DND-41 (cell line): ENCODE data around the gene VRTN.

Source experiments
- ATAC-seq: fragments of 200-7000 bp; cut with Tn5 transposase; 3 replicates; pipeline ENCODE4 v1.9.1; 2021; ENCODE audit warnings: low read depth; ENCODE audit not compliant: insufficient read depth
- DNase-seq: peaks from one replicate; pipeline ENCODE4 v3.0.0-alpha.2; 2020
- H2AFZ ChIP-seq: 2 replicates; pipeline ENCODE4 v1.6.0; 2012; ENCODE audit warnings: low read depth, low read length
- H3K27ac ChIP-seq: 2 replicates; pipeline ENCODE4 v1.5.1; 2012; ENCODE audit warnings: low read length, inconsistent platforms
- H3K27me3 ChIP-seq: fragments of 200-600 bp; sonication (generic); 2 replicates; pipeline ENCODE4 v1.6.0; 2012; ENCODE audit warnings: low read length, mild to moderate bottlenecking, inconsistent platforms; ENCODE audit not compliant: insufficient read depth, poor library complexity
- H3K36me3 ChIP-seq: 2 replicates; pipeline ENCODE4 v1.5.1; 2012; ENCODE audit warnings: low read length, inconsistent platforms; ENCODE audit not compliant: insufficient read depth
- H3K4me1 ChIP-seq: 2 replicates; pipeline ENCODE4 v1.5.1; 2012; ENCODE audit warnings: mild to moderate bottlenecking, low read length; ENCODE audit not compliant: insufficient read depth
- H3K4me2 ChIP-seq: 2 replicates; pipeline ENCODE4 v1.6.0; 2012; ENCODE audit warnings: mild to moderate bottlenecking, moderate library complexity, low read length, inconsistent platforms; ENCODE audit not compliant: insufficient read depth
- H3K4me3 ChIP-seq, 2 experiments: fragments of 200-600 bp in 1 of 2; shearing (Covaris generic) in 1 of 2; 2 replicates each; pipeline ENCODE4 v1.5.1; 2012 to 2016; ENCODE audit warnings: inconsistent platforms in 2 of 2, low read length in 2 of 2, mild to moderate bottlenecking in 2 of 2, low read depth in 1 of 2, moderate library complexity in 1 of 2
- H3K79me2 ChIP-seq: 2 replicates; pipeline ENCODE4 v1.6.0; 2012; ENCODE audit warnings: low read length, inconsistent platforms; ENCODE audit not compliant: insufficient read depth
- H3K9ac ChIP-seq: 2 replicates; pipeline ENCODE4 v1.6.0; 2012; ENCODE audit warnings: low read depth, mild to moderate bottlenecking, inconsistent platforms, low read length, moderate library complexity
- H3K9me3 ChIP-seq: 2 replicates; pipeline ENCODE4 v1.5.1; 2012; ENCODE audit warnings: low read length, moderate library complexity, mild to moderate bottlenecking, inconsistent platforms; ENCODE audit not compliant: insufficient read depth, severe bottlenecking
- H4K20me1 ChIP-seq: 2 replicates; pipeline ENCODE4 v1.6.0; 2012; ENCODE audit warnings: low read length; ENCODE audit not compliant: insufficient read depth
- EZH2 ChIP-seq: IDR thresholded peaks from 3 replicates; pipeline ENCODE4 v1.6.1; 2012; ENCODE audit warnings: borderline replicate concordance, low read depth, mild to moderate bottlenecking, moderate library complexity, low read length, inconsistent platforms; ENCODE audit not compliant: severe bottlenecking
- TF ChIP-seq, protein P1 (sequence below): IDR thresholded peaks from 2 replicates; pipeline ENCODE4 v1.5.1; 2012; ENCODE audit warnings: borderline replicate concordance, low read length, moderate library complexity, mild to moderate bottlenecking; ENCODE audit not compliant: poor library complexity, severe bottlenecking; ENCODE audit errors: extremely low read depth

The VRTN gene

DNA sequence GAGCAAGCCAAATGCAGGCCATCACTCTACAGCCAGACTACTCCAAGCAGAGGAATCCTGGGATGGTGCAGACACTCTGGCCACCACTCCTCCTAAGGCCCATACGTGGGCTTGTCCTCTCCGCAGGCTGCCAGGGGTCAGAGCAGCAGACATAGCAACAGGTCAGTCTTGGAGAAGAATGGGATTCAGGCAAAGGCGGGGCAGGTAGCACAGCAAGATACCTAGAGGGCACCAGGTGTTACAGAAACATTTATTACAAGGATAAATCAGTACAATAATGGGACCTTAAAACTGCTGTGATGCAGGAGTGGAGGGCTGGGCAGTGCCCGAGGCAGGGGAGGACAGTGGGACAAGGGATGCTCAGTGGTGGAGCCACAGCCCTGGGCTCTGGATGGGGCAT lies 57.4 kb downstream of the VRTN start:
- Histone ChIP-seq H3K9me3 (no peaks in the 10 kb centered on the region), H4K20me1 (peaks cover 3% of the 10 kb centered on the region; the same call in 1 of the 2 replicates), H3K27ac (no peak overlapping the region), H3K4me2 (no peak overlapping the region), H3K9ac (no peak overlapping the region), H3K36me3 (no peaks in the 10 kb centered on the region), H3K4me3 (no peak overlapping the region), H2AFZ (no peak overlapping the region), H3K27me3 (peaks cover 2% of the 10 kb centered on the region), H3K79me2 (no peaks in the 10 kb centered on the region), H3K4me1 (peaks cover 11% of the 10 kb centered on the region)
- DNase-seq: no peak
- TF ChIP-seq, protein P1, sequence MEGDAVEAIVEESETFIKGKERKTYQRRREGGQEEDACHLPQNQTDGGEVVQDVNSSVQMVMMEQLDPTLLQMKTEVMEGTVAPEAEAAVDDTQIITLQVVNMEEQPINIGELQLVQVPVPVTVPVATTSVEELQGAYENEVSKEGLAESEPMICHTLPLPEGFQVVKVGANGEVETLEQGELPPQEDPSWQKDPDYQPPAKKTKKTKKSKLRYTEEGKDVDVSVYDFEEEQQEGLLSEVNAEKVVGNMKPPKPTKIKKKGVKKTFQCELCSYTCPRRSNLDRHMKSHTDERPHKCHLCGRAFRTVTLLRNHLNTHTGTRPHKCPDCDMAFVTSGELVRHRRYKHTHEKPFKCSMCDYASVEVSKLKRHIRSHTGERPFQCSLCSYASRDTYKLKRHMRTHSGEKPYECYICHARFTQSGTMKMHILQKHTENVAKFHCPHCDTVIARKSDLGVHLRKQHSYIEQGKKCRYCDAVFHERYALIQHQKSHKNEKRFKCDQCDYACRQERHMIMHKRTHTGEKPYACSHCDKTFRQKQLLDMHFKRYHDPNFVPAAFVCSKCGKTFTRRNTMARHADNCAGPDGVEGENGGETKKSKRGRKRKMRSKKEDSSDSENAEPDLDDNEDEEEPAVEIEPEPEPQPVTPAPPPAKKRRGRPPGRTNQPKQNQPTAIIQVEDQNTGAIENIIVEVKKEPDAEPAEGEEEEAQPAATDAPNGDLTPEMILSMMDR: no peak
- TF ChIP-seq EZH2: no peak
- no peak for ATAC-seq

DNA sequence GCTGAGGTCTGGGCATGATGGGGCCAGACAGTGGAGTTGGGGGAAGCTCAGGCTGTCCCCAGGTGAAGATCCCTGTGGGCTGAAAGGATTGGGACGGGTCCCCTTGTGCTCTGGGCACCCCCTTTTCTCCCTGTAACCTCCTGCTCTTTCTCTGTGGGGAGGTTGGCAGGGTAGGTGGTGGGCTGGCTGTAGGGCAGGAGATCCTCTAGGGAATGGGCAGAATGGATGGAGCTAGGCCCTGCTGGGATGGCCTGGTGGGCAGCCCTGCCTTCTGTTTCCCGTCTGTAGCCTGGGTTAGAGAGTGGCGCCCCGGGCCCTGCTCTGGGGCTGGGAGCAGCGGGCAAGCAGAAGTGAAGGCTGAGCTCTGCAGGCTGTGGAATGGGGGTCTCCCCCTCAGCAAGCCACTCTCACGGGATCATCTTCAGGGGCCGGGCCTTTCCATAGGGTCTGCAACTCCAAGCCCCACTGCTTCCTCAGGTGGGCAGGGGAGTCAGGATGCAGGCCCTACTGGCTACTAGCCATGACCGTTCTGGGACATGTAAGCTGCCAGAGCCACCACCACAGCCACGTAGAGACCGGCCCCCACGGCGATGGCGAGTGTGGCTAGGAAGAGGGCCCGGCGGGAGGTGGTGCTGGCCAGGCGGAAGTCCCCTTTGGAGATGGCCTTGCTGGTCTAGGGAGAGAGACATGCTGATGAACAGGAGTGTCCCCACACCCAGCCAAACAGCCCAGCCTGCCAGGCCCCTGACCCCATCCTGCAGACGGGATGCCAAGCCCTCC lies 58.9 kb downstream of the VRTN start:
- TF ChIP-seq, protein P1: no peak
- no peak for TF ChIP-seq EZH2
- DNase-seq (no peak), ATAC-seq (no peak)
- H3K27ac ChIP-seq: no peak overlapping the region
- H3K27me3 ChIP-seq: no peaks in the 10 kb centered on the region
- no peak overlapping the region for H3K4me3 ChIP-seq
- H3K9me3 ChIP-seq: no peaks in the 10 kb centered on the region
- H2AFZ ChIP-seq: no peak overlapping the region
- no peaks in the 10 kb centered on the region for H3K36me3 ChIP-seq
- no peak overlapping the region for H3K9ac ChIP-seq
- no peaks in the 10 kb centered on the region for H3K79me2 ChIP-seq
- no peak overlapping the region for H3K4me2 ChIP-seq
- peaks cover 3% of the 10 kb centered on the region; the same call in 1 of the 2 replicates for H4K20me1 ChIP-seq
- no peaks in the 10 kb centered on the region for H3K4me1 ChIP-seq

DNA sequence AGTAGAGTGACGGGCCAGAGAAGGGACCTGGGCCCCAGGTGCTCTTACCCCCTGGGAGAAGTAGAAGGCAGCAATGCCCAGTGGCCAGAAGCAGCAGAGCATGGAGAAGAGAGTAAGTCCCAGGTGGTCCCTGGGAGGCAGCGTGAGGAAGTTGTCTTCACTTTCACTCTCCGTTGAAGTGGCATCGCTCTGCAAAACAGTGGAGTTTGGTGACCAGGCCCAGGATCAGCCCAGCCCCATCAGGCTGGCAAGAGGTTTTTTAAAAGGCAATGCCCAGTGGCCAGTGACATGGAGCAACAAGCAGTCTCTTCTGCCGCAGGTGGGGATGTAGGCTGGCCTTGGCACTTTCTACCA lies 59.5 kb downstream of the VRTN start:
- Histone ChIP-seq H3K36me3 (no peaks in the 10 kb centered on the region), H3K9me3 (no peaks in the 10 kb centered on the region), H3K4me2 (no peak overlapping the region), H4K20me1 (peaks cover 3% of the 10 kb centered on the region; the same call in 1 of the 2 replicates), H3K27ac (no peak overlapping the region), H3K9ac (no peak overlapping the region), H3K4me1 (no peaks in the 10 kb centered on the region), H3K4me3 (no peak overlapping the region), H2AFZ (no peak overlapping the region), H3K27me3 (no peaks in the 10 kb centered on the region), H3K79me2 (no peaks in the 10 kb centered on the region)
- ATAC-seq (no peak), DNase-seq (no peak)
- TF ChIP-seq, protein P1: no peak
- TF ChIP-seq EZH2: no peak
